GM21390 (cell line): ENCODE measurements around the gene PNMA8C.
"Not testable (repeated sequence)": the region's sequence is repeated elsewhere in the genome, so short reads cannot be mapped to it uniquely, and the experiment has no call there.

Experiments used
- ATAC-seq: cut with Tn5 transposase; IDR thresholded peaks from one replicate; pipeline ENCODE4 v1.9.1; 2021; ENCODE audit not compliant: unreplicated experiment

Gene PNMA8C

DNA sequence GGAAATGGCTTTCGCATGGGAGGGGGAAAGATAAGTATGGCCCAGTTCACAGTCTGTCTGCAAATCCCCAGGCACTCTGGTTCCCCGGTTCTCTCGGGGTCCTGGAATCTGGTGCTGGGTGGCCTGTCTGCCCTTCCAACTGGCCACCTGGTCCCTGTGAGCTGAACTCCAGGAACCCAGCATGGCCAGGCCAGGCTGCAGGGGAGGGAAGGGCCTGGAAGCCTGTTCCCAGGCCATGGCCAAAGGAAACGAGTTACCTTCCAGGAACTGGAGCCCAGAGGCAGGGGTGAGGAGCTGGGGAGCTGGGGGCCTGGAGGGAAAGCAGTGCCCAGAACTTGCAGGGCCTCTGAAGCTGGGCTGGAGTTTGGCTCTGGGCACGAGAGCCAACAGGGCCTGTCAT is 19.1 kb upstream of the PNMA8C start:
- no peak for ATAC-seq

DNA sequence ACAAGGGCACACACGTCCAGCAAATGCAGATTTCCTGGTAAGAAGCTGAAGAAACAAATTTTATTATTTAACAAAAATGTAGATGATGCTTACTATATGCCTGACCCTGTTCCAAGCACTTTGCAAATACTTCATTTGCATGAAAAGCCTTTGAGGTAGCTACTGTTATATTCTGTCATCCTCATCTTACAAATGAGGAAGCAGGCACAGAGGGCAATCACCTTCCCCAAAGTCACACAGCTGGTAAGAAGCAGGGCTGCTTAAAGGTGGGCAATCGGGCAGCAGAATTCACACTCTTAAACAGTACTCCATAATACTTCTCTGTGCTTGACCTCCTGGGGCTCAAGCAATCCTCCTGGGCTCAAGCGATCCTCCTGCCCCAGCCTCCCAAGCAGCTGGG is 18.3 kb upstream of the PNMA8C start:
- ATAC-seq = no peak

DNA sequence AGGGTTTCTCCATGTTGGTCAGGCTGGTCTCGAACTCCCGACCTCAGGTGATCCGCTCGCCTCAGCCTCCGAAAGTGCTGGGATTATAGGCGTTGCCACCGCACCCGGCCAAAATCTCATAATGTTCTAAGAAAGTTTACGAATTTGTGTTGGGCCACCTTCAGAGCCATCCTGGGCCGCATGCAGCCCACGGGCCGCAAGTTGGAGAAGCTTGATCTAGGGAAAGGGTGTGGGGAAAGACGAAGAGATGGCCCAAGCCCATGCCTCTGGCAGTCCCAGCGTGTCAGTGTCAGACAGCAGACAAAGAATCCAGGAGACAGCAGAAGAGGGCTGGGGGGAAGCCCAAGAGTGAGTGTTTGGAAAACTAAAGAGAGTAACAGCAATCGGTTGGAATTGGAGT is 17.3 kb upstream of the PNMA8C start:
- no peak for ATAC-seq

DNA sequence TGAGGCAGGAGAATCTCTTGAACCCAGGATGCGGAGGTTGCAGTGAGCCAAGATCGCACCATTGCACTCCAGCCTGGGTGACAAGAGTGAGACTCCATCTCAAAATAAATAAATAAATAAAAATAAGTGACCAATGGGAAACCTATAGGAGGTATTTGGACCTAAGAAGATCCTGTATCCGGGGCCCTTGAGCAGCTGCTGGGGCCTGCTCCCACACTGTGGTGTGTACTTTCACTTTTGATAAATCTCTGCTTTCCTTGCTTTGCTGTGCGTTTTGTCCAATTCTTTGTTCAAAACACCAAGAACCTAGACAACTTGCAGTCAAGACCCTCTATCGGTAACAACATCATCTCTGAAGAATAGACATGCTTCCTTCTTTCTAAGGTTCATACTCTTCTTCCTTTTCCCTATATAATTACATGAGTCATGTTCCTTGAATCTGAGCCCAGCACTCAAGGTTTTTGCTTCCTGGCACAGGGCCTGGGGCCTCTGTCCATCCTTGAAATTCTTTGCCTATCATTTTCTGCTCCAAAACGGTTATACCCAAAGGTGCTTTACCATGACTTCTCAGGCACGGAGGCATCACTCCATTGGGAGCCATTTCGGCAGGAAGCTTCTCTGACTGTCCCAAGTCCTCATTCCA is 14.2 kb upstream of the PNMA8C start:
- no peak for ATAC-seq

DNA sequence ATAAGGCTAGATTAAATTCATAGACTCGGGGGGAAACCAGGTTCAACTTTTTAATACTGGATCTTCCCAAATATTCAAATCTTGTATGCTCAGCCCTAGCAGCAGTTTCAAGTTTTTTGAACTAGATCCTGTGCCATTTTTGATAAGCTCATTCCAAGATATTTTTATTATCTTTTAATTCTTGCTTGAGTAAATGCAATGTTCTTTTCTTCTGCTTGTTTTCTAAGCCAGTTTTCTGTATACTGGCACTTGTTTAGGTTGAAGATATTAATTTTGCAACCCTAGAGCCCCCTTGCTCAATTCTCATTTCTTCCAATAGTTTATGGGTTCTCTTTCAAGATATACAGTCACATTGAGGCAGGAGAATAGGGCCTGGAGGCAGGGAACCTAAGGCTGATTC is 13.1 kb upstream of the PNMA8C start:
- no peak for ATAC-seq

DNA sequence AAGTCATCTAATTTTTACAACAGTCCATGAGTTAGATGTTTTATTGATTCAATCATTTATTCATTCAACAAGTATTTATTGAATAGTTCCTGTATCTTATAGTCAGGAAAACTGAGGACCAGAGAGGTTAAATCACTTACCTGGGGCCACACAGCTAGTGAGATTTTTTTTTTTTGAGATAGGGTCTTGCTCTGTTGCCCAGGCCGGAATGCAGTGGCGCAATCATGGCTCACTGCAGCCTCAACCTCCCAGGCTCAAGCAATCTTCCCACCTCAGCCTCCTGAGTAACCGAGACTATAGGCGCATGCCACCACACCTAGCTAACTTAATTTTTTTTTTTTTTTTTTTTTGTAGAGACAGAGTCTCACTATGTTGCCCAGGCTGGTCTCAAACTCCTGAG is 7.0 kb upstream of the PNMA8C start:
- ATAC-seq = not testable (repeated sequence)

DNA sequence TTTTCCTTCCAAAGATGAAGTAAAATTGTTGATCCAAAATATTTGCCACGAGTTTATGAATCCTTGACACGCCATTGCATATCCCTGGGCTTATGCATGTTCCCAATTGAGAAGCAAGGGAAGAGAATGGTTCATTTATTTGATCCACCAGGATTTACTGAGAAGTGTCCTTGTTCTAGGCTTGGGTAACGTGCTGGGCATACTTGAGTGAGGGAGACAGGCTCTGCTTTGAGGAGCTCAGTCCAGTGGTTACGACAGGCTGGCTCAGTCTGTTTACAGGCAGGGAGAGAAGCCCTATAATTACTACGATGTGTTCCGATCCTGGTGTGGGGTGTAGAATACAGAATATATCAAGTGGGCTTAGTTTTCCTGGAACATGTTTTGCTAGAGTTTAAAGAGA is 6.3 kb upstream of the PNMA8C start:
- ATAC-seq = no peak

DNA sequence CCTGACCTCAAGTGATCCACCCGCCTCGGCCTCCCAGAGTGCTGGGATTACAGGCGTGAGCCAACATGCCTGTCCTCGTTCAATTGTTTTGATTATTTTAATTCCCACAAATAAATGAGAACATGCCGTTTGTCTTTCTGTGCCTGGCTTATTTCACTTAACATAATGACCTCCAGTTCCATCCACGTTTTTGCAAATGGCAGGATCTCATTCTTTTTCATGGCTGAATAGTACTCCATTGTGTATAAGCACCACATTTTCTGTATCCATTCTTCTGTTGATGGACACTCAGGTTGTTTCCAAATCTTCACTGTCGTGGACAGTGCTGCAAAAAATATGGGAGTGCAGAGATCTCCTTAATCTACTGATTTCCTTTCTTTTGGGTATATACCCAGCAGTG is 4.7 kb upstream of the PNMA8C start:
- not testable (repeated sequence) for ATAC-seq

DNA sequence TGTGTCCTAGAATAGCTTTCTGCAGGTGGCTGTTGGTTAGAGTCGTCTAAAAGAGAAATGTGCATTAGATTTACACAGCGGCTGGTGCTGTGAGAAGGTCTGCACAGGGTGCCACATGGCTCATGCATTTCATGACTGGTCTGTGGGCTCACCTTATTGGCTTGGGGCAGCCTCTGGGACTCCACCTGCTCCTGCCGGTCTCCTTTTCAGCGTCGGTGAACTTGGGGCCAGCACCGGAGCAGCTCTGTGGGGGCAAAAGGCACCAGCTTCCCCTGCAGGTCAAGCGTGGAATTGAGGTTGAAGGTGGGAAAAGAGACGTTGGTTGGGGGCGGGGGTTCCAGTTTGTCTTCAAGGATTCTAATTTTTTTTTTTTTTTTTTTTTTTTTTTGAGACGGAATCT is 3.1 kb upstream of the PNMA8C start:
- no peak for ATAC-seq

DNA sequence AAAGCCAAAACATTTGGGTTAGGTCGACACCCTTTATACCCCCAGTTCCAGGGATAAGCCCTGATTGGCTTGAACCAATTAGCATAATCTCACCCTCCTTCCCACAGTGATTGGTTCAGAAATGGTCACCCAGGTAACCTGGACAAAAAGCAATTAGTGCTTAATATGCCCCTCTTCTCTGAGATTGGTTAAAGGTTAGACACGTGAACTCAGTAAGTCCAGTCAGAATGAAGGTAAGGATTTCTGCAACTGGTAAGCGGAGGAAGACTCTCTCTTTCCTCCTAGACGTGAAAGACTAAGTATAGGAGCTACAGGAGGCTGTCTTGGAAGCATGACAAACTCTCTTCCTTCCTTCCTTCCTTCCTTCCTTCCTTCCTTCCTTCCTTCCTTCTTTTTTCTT is 1.3 kb upstream of the PNMA8C start:
- ATAC-seq = no peak

DNA sequence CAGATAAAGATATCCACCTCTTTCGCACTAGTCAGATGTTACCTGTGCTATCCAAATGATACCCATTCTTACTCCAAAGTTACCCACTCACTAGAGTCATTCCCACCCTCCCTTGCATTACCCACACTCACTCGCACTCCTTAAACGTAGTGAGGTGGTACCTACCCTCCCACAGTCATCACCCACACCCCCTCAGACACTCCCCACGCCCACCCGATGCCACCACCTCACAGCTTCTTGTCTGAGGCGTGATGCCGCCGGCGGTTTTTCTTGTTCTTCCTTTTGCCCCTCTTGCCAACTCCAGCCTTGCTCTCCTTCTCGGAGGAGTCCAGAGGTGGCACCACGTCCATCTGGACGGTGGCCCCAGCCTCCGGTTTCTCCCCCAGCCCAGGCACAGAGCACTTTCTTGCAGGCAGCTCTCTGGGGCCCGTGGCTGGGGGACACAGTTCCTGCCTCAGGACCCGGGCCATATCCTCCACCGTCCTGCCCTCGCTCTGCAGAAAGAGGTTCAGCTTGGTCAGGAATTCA is 1.2 kb downstream of the PNMA8C start:
- ATAC-seq = no peak

DNA sequence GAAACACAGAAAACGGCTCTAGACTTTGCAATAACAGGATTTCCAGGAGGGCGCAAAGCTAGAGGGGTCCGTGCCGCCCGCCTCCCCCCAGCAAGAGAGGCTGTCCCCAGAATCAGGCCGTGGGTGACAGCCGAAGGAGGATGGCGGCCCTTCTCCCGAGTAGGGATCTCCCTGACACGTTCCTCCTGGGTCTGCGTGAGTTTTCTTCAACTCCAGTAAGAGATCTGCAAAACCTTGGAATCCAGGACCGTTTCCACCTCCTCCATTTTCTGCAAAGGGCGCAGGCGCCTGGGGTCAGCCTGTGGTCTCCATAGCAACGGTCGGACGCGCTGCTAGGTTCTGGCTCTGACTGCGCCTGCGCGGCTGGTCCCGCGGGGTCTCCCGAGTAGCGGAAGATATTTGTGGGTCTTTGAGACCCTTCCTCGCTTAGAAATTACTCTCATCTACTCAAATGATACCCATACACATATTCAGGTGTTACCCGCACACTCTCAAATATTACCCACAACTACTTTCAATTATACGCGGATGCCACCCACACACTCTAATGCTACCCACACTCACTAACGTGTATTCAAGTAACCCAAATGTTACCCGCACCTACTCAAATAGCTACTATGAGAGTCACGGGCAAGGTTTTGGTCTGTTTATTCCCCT is 2.1 kb downstream of the PNMA8C start:
- ATAC-seq = no peak

DNA sequence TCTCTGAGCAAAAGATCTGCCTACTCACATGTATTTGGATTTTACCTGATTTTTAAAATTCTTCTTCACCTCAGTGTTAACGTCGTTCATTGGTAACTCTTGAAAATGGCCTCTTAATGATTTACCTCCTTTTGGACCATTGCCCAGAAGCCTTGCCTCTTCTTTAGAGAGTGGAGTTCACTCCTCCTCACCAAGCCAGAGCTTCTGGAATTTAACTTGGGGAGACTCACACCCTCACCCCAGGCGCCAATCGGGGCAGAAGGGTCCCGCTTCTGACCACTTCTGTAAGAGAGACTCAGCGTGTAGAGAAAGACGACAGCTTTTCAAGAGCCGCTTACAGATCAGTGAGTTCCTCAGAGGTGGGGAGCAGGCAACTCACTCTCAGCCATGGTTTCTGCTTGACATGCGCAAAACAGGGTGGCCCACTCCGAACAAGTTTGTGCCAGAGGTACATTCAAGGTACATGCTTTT is 2.7 kb downstream of the PNMA8C start:
- no peak for ATAC-seq

DNA sequence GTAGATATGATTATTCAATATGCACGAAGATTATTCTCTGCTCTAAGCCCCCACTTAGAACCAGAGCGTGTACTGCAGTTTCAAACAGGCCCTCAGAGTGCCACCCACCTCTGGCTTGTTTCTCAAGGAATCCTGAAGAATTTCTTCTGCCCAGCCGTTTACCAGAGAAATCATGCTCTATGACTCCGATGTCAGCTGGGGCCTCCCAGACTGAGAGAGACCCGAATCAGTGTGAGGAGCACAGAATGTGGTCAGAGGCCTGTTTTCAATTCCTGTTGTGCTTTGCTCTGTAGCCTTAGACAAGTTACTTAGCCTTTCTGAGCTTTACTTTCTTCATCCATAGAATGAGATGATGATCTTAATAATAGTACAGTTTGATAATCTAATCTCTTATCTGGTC is 5.5 kb downstream of the PNMA8C start:
- ATAC-seq = no peak

DNA sequence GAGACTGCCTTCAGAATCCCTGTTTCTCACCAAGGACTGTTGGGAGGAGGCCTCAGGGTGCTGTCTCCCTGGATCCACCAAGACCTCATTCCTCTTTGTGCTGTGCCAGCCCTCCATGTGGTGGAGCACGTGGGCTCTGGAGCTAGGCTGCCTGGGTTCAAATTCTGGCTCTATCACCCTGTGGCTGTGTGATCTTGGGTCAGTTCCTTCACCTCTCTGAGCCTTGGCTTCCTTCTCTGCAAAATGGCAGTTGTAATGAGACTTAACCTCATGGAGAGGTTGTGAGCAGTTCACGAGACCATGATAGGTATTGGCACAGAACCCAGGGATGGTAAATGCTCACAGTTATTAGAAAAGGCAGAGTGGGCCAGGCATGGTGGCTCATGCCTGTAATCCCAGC is 6.4 kb downstream of the PNMA8C start:
- no peak for ATAC-seq

DNA sequence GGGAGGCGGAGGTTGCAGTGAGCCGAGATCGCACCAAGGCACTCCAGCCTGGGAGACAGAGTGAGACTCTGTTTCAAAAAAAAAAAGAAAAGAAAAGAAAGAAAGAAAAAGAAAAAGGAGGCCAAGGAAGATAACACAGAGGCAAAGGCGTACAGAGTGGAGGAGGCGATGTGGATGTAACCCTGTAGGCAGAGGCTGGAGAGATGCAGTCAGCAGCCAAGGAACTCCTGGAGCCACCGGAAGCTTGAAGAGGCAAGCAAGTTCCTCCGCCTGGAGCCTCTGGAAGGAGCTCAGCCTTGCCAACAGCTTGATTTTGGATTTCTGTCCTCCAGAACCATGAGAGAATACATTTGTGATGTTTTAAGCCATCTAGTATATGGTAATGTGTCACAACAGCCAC is 8.7 kb downstream of the PNMA8C start:
- no peak for ATAC-seq

DNA sequence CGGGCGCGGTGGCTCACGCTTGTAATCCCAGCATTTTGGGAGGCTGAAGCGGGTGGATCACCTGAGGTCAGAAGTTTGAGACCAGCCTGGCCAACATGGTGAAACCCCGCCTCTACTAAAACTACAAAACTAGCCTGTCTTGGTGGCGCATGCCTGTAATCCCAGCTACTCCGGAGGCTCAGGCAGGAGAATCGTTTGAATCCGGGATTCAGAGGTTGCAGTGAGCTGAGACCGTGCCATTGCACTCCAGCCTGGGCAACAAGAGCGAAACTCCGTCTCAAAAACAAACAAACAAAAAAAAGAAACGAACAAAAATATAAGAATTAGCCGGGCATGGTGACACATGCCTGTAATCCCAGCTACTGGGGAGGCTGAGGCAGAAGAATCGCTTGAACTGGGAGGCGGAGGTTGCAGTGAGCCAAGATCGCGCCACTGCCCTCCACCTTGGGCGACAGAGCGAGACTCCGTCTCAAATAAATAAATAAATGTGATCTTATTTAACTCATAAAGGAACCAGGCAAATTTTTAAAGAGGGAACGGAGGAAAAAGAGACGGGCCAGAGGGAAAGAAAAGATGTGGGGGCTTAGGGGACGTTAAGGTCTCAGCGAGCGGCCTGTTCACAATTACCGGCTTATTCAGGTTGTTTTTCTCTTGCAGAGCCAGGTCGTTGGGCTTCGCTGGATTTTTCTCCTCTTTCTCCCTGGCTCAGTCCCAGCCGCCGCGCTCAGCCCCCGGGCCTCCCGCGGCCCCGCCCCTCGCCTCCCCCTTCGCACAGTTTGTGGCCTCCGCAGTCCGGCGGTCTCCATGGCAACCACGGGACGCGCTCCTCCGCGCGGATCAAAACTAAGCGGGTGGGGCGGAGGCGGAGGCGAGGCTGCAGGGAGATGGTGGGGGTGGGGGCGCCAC is 12.7 kb downstream of the PNMA8C start:
- not testable (repeated sequence) for ATAC-seq

DNA sequence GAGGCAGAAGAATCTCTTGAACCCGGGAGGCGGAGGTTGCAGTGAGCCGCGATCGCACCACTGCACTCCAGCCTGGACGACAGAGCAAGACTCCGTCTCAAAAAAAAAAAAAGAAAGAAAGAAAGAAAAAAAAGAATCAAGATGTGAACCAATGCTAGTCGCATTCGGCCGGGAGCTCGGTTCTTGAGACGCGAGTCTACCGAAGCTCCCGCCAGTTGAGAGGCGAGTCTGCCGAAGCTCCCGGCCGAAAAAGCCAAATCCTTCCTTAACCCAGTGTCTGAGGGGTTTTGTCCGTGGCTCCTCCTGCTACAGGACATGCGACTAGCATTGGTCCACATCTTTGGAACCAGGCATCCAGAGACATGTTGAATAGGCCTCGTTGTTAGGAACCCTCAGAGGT is 13.8 kb downstream of the PNMA8C start:
- not testable (repeated sequence) for ATAC-seq

DNA sequence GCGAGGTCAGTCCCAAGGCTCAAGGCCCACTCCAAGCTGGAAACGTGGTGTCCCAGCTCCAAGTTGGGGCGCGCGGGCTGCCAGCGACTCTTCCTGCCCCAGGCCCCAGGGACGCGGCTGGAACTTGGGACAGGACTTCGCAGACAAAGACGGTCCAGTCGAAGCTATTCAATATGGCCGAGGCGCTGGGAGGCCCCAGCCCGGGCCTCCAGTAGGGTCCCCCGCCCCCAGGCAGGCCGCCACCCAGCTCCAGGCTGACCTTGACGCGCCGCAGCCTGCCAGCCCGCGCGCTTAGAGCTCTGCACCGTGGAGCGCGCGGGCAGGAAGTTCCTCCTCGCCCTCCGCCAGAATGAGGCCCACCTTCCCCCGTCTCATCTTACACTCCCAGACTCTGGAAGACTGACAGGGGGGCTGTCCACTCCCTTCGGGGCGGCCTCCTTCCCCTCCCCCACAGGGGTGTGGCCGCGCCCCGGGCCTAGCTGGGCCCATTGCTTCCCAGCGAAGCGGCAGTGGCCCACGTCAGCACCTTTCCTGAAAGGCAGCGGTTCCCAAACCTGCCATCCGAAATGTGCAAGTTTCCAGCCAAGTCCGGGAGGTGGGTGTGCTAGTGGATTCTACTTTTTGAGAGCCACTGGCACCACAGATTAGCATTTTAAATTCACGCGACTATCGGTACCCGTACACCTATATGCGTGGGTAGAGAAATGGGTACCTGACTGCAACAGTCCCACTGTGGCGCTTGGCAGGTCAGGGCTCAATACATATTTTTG is 15.3 kb downstream of the PNMA8C start, which contains the start of gene CCDC8:
Gene CCDC8, minus strand, starts transcription at position 303 of the 770 bp plus-strand sequence. CDS start 754 bp downstream, outside the sequence.
- no peak for ATAC-seq

DNA sequence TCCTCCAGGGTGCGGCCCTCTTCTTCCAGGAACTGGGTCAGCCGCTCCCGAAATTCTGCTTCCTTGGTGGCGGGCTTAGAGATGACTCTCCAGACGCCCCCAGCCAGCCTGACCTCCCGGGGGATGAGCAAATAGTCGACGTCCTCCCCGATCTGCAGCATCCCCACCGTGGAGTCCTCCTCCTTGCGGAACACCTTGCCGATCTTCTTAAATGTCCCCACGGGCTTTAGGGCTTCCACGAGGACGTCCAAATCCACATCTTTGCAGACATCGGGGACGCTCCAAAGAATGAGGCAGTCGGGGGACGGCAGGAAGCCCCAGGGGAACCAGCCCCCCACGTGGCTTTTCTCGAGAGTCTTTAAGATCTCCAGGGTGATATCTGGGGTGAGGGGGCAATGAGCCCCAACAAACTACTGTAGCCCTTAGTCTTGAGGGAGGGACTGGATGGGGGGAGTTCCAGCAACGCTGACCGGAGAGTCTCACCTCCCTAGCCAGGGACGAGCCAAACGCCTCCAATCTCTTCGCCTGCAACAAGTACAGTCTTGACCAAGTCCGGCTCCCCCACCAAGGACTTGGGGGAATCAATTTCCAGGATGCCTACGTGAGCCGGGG is 16.0 kb downstream of the PNMA8C start:
- no peak for ATAC-seq
